Hepatocyte (in vitro differentiated cells): Measurements from ENCODE around the gene TMPRSS7. TPM values are rescaled to one million over a fixed set of nuclear protein-coding genes. Genes with fewer than 3 reads are reported as not detected.

Experiments
- DNase-seq: peaks from one replicate; pipeline ENCODE4 v3.0.0-alpha.2; 2016; ENCODE audit warnings: low spot score
- H2AFZ ChIP-seq: fragments of 200-600 bp; sonication (generic); 2 replicates; pipeline ENCODE4 v1.6.0; 2016; ENCODE audit warnings: antibody characterized with exemption, mild to moderate bottlenecking
- H3K27ac ChIP-seq: fragments of 200-600 bp; sonication (generic); 2 replicates; pipeline ENCODE4 v1.5.1; 2016; ENCODE audit warnings: mild to moderate bottlenecking
- H3K27me3 ChIP-seq: fragments of 200-600 bp; sonication (generic); 2 replicates; pipeline ENCODE4 v1.6.1; 2016
- H3K36me3 ChIP-seq: fragments of 200-600 bp; sonication (generic); replicated peaks from 2 replicates; pipeline ENCODE4 v1.5.1; 2016; ENCODE audit warnings: low read depth; ENCODE audit not compliant: insufficient read depth
- H3K4me1 ChIP-seq: fragments of 200-600 bp; sonication (generic); 2 replicates; pipeline ENCODE4 v1.5.1; 2016; ENCODE audit warnings: mild to moderate bottlenecking, moderate library complexity; ENCODE audit not compliant: insufficient read depth
- H3K4me2 ChIP-seq: fragments of 200-600 bp; sonication (generic); 2 replicates; pipeline ENCODE4 v1.6.0; 2016
- H3K4me3 ChIP-seq: fragments of 200-600 bp; sonication (generic); 2 replicates; pipeline ENCODE4 v1.5.1; 2016; ENCODE audit warnings: mild to moderate bottlenecking
- H3K79me2 ChIP-seq: fragments of 200-600 bp; sonication (generic); 2 replicates; pipeline ENCODE4 v1.6.0; 2017; ENCODE audit warnings: mild to moderate bottlenecking
- H3K9me2 ChIP-seq: fragments of 200-600 bp; sonication (generic); replicated peaks from 2 replicates; pipeline ENCODE4 v1.6.0; 2017; ENCODE audit warnings: mild to moderate bottlenecking; ENCODE audit not compliant: insufficient read depth
- H3K9me3 ChIP-seq: fragments of 200-600 bp; sonication (generic); 2 replicates; pipeline ENCODE4 v1.5.1; 2016; ENCODE audit warnings: low read depth, mild to moderate bottlenecking
- H4K20me1 ChIP-seq: fragments of 200-600 bp; sonication (generic); 2 replicates; pipeline ENCODE4 v1.6.0; 2016; ENCODE audit warnings: mild to moderate bottlenecking; ENCODE audit not compliant: insufficient read depth, poor library complexity, severe bottlenecking
- EZH2 ChIP-seq: fragments of 200-600 bp; sonication (generic); IDR thresholded peaks from 2 replicates; pipeline ENCODE4 v1.6.1; 2016; ENCODE audit warnings: antibody characterized with exemption, mild to moderate bottlenecking, borderline replicate concordance
- EZH2phosphoT487 ChIP-seq: fragments of 200-600 bp; sonication (generic); IDR thresholded peaks from one replicate; pipeline ENCODE4 v1.6.1; 2018; ENCODE audit warnings: antibody characterized with exemption, mild to moderate bottlenecking, low read depth, moderate library complexity; ENCODE audit not compliant: unreplicated experiment, severe bottlenecking
- WGBS: methylation state at CpG from one replicate; pipeline ENCODE4 v1.1.6; 2016; ENCODE audit warnings: low lambda C conversion rate; ENCODE audit errors: missing lambda C conversion rate; 5-methylcytosine and 5-hydroxymethylcytosine counted together
- polyA plus RNA-seq: library from polyadenylated mRNA; unstranded; fragments of >200 nt; fragmentation: Nextera tagmentation; extraction: Ambion mirVana; gene quantifications from 2 replicates; pipeline ENCODE4 v1.2.1, GENCODE V29; 2016
- total RNA-seq: library from RNA; depleted of rRNA; stranded (reverse); fragments of >200 nt; gene quantifications from 2 replicates; pipeline ENCODE4 v1.2.3, GENCODE V29; 2014
- TF ChIP-seq, protein P1 (sequence below): fragments of 200-600 bp; sonication (generic); IDR thresholded peaks from 2 replicates; pipeline ENCODE4 v1.5.1; 2016; ENCODE audit warnings: antibody characterized with exemption, mild to moderate bottlenecking; ENCODE audit not compliant: poor library complexity

TMPRSS7 gene
- total and polyA plus RNA-seq, 2 experiments from 2014 or later: 0.06 TPM; not detected in 1

DNA sequence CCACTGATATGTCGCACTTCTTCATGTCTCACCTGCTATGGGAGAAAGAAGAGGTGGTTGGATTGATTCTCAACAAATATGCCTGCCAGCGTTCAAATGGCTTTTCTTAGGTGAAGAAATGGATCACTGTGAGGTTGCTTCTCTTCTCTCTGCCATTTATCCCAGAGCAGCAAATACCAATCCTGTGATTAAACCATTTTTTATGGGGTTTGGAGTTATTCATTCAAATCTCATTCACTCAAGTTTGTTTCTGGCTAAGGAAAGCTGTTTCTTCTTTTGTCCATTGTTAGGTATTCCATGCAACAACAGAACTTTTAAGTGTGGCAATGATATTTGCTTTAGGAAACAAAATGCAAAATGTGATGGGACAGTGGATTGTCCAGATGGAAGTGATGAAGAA lies 39.5 kb downstream of the TMPRSS7 start:
- Histone ChIP-seq H3K36me3 (no peaks in the 10 kb centered on the region), H2AFZ (no peak overlapping the region), H3K79me2 (no peaks in the 10 kb centered on the region), H3K4me1 (no peaks in the 10 kb centered on the region), H4K20me1 (no peaks in the 10 kb centered on the region), H3K27ac (peak overlapping the region; percentile 82), H3K4me3 (no peak overlapping the region), H3K9me2 (no peaks in the 10 kb centered on the region), H3K9me3 (no peaks in the 10 kb centered on the region), H3K27me3 (no peaks in the 10 kb centered on the region), H3K4me2 (peak overlapping the region; percentile 4)
- WGBS: 98% methylated on average over 2 of the region's 2 CpGs
- DNase-seq: no peak
- TF ChIP-seq EZH2phosphoT487 (no peak), EZH2 (no peak)
- TF ChIP-seq, protein P1, sequence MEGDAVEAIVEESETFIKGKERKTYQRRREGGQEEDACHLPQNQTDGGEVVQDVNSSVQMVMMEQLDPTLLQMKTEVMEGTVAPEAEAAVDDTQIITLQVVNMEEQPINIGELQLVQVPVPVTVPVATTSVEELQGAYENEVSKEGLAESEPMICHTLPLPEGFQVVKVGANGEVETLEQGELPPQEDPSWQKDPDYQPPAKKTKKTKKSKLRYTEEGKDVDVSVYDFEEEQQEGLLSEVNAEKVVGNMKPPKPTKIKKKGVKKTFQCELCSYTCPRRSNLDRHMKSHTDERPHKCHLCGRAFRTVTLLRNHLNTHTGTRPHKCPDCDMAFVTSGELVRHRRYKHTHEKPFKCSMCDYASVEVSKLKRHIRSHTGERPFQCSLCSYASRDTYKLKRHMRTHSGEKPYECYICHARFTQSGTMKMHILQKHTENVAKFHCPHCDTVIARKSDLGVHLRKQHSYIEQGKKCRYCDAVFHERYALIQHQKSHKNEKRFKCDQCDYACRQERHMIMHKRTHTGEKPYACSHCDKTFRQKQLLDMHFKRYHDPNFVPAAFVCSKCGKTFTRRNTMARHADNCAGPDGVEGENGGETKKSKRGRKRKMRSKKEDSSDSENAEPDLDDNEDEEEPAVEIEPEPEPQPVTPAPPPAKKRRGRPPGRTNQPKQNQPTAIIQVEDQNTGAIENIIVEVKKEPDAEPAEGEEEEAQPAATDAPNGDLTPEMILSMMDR: no peak

DNA sequence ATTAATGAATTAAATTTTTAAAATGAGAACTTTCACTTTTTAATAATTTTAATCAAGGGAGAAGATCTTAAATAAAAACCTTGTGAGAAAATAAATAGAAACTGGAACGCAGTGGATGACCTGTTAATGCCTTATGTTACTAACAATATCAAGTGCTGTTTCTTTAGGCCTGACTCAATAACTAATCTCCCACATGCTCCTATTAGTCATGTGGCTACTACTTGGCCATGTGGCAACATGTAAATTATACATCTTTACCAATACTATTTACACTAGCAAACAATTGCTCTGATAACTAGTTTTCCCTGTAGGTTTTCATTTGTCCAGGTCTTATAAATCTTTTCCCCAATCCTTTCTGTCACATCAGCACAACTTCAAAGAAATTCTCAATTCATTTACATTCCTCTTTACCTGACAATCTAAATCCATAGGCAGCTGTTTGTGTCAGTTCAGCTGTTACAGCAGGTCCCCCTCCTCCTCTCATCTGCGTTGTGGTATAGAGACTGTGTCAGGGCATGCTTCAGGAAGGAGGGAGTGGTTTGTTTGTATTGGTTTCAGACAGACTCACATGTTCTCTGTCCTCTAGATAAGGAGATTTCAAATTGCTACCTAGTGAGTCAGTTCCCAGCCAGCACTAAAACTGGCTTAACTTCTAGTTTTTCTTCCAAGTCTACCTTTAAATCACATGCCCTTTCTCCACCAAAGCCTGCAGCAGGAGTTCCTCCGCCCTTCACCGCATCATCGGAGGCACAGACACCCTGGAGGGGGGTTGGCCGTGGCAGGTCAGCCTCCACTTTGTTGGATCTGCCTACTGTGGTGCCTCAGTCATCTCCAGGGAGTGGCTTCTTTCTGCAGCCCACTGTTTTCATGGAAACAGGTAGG lies 40.3 kb downstream of the TMPRSS7 start:
- Histone ChIP-seq H3K36me3 (no peaks in the 10 kb centered on the region), H3K4me1 (no peaks in the 10 kb centered on the region), H2AFZ (no peak overlapping the region), H3K27ac (peak overlapping the region; percentile 92), H3K27me3 (no peaks in the 10 kb centered on the region), H4K20me1 (no peaks in the 10 kb centered on the region), H3K4me2 (peak overlapping the region; percentile 58), H3K9me2 (no peaks in the 10 kb centered on the region), H3K4me3 (no peak overlapping the region), H3K79me2 (no peaks in the 10 kb centered on the region), H3K9me3 (no peaks in the 10 kb centered on the region)
- TF ChIP-seq, protein P1: no peak
- TF ChIP-seq EZH2: no peak
- WGBS: 16% methylated on average over 6 of the region's 6 CpGs
- DNase-seq: peak; percentile 91

DNA sequence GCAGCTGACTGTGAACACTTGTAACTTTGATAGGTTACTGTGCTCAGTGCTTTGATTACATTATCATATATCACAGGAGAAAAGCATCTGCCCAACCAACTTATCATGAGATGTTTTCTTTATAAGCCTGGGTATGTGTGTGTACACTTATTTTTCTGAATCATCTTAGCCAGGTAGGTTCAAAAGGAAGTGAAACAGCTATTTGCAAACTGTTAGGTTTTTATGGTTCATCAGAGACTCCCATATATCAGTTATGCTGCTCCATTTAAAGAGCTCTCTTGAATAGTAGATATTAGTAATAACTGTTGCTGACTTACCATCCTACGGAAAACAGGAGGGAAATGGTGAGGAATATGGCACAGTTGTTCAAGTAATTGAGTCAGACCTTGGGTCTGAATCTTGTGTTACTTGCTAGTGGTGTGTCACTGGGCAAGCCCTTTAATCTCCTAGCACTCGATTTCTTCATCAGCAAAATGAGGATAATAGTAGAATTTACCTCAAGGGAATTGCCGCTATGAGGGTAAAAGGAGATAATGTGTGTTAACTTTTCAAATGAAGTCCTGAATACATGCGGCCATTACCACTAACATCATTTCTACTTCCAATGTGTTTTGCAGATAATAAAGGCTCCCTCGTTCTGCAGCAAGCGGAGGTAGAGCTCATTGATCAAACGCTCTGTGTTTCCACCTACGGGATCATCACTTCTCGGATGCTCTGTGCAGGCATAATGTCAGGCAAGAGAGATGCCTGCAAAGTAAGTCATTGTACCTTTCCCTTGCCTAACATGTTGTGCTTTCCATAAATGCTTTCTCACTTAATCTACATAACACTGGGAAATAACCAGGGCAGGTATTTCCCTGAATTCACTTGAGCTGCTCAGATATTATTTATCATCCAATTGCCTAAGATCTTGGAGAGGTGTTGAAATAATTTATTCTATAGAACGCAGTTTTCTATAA lies 43.9 kb downstream of the TMPRSS7 start:
- Histone ChIP-seq H3K9me2 (no peaks in the 10 kb centered on the region), H3K79me2 (no peaks in the 10 kb centered on the region), H3K4me1 (no peaks in the 10 kb centered on the region), H3K4me3 (no peak overlapping the region), H3K9me3 (no peaks in the 10 kb centered on the region), H3K36me3 (no peaks in the 10 kb centered on the region), H2AFZ (no peak overlapping the region), H3K4me2 (no peak overlapping the region), H3K27me3 (no peaks in the 10 kb centered on the region), H3K27ac (no peak overlapping the region), H4K20me1 (no peaks in the 10 kb centered on the region)
- no peak for DNase-seq
- no peak for TF ChIP-seq EZH2phosphoT487
- 92% methylated on average over 10 of the region's 10 CpGs for WGBS

DNA sequence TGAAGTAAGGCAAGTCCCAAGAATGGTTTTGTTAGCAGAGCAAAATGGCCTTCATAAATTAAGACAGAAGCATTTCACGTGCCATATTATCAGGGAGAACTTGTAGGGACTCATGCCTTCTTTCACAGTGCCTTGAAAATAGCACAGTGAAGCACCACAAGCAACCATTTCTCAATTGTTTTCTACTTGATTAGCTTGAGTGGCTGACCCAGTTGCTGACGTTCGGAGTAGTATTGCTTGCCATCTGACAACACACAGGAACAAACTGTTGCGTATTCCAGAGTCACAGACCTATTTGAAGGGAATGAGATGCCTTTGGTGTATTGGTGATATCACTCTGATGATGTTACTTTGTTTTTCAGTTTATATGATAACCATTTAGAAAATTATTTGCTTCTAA lies 48.7 kb downstream of the TMPRSS7 start:
- H3K9me2 ChIP-seq: no peaks in the 10 kb centered on the region
- H3K27ac ChIP-seq: no peak overlapping the region
- TF ChIP-seq EZH2phosphoT487: no peak
- TF ChIP-seq EZH2: no peak
- TF ChIP-seq, protein P1: no peak
- H3K4me3 ChIP-seq: no peak overlapping the region
- no peak for DNase-seq
- H4K20me1 ChIP-seq: no peaks in the 10 kb centered on the region
- H3K4me2 ChIP-seq: no peak overlapping the region
- WGBS: 85% methylated on average over 4 of the region's 4 CpGs
- no peaks in the 10 kb centered on the region for H3K27me3 ChIP-seq
- H3K9me3 ChIP-seq: no peaks in the 10 kb centered on the region
- no peaks in the 10 kb centered on the region for H3K36me3 ChIP-seq
- H3K79me2 ChIP-seq: peaks cover 11% of the 10 kb centered on the region
- no peak overlapping the region for H2AFZ ChIP-seq
- peaks cover 20% of the 10 kb centered on the region for H3K4me1 ChIP-seq
